Measurements from ENCODE around the gene RBFA. TPM values are rescaled to one million over a fixed set of nuclear protein-coding genes. Genes with fewer than 3 reads are reported as not detected.

RBFA gene
- total and polyA plus RNA-seq, 2 of the 13 experiments (the other 11 are each of a cell fraction or from before 2014, with no cell fraction given), result 29.7 to 42.4 TPM

- no peak for TF ChIP-seq ELF4 (CRISPR knock-in tag; IDR thresholded peaks at IDR 0.05; ENCODE audit: borderline replicate concordance)
- no peak for TF ChIP-seq CHD4 (IDR thresholded peaks at IDR 0.05; ENCODE audit: borderline replicate concordance, low read length)
- TF ChIP-seq ZNF800 (CRISPR knock-in tag; IDR thresholded peaks at IDR 0.05), result no peak
- TF ChIP-seq GABPA (IDR thresholded peaks at IDR 0.05; ENCODE audit: low read depth, low read length), result no peak
- no peak for TF ChIP-seq GABPA (CRISPR knock-in tag; IDR thresholded peaks at IDR 0.05; ENCODE audit: low read depth)
- TF ChIP-seq ZNF770 (CRISPR knock-in tag; IDR thresholded peaks at IDR 0.05), result no peak
- no peak for TF ChIP-seq ZNF230 (CRISPR knock-in tag; IDR thresholded peaks at IDR 0.05)
- TF ChIP-seq MXD4 (CRISPR knock-in tag; IDR thresholded peaks at IDR 0.05), result no peak
- no peak for TF ChIP-seq TBL1XR1 (IDR thresholded peaks at IDR 0.05; ENCODE audit: borderline replicate concordance, low read length, partially characterized antibody)
- TF ChIP-seq ZNF280D (CRISPR knock-in tag; IDR thresholded peaks at IDR 0.05), result peak; percentile 100
- TF ChIP-seq ZMAT5 (CRISPR knock-in tag; IDR thresholded peaks at IDR 0.05; ENCODE audit: borderline replicate concordance, low read depth), result no peak
- TF ChIP-seq ZBTB4 (CRISPR knock-in tag; IDR thresholded peaks at IDR 0.05; ENCODE audit: borderline replicate concordance), result no peak
- no peak for TF ChIP-seq ZNF784 (CRISPR knock-in tag; IDR thresholded peaks at IDR 0.05; ENCODE audit: borderline replicate concordance)
- TF ChIP-seq ZNF546 (CRISPR knock-in tag; conservative IDR thresholded peaks at IDR 0.05), result no peak
- no peak for TF ChIP-seq ZNF136 (CRISPR knock-in tag; IDR thresholded peaks at IDR 0.05; ENCODE audit: low read depth)
- TF ChIP-seq SP2 (CRISPR knock-in tag; IDR thresholded peaks at IDR 0.05), result no peak
Measured at GRCh38 chr18:80022613-80023012, 11.6 kb upstream of the RBFA start (continued).

All from HepG2 (cell line).